NCI-H446 (cell line): ENCODE data around the gene ALDH8A1.

Experiments used
- DNase-seq, 2 experiments: peaks; one replicate each; lab custom pipeline; 2025; lab: John Stamatoyannopoulos, UW

The ALDH8A1 gene

DNA sequence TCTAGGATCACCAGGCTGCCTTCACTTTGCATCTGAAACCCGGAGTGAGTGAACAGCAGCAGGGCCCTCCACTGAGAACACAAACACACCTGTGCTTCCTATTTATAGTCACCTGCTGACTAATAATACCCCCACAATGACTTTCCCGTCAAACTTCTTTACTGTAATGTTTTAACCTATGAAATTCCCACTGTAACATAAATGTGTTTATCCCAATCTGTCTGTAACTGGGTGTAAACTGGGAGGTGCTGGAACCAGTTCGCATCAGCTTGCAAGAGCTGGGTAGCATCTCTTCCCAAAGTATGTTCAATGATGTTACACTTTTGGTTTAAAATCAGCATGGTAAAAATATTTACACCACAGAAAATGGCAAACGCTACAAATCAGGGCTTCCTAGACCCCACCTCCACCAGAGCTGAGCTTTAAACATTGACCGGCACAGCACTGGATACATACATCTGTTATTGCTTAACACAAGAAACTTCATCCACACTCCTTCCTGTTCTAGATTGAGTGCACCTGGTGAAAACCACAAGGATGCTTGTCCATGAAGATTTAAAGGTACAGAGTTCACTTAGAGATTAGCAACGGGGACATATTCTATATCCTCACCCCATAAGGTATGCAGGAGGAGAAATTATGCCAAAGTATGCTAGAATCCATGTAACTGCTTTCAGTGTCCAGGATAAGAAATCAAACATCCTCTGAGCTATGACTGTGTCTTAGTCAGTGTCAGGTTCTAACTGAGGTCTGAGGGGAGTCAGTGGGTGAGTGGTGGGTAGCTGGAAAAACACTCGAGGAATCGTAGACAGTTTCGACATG is 79.0 kb downstream of the ALDH8A1 start:
- DNase-seq: no peak

- no peak for DNase-seq
These were observed 81.1 kb downstream of the ALDH8A1 start for GRCh38 chr6:134868812-134869211.
